HepG2 (cell line): ENCODE measurements around the gene PSAP. TPM values are rescaled to one million over a fixed set of nuclear protein-coding genes. Genes with fewer than 3 reads are reported as not detected.

Experiments used
- ATAC-seq: fragments of 200-7000 bp; cut with Tn5 transposase; 3 replicates; pipeline ENCODE4 v1.9.1; 2020; ENCODE audit warnings: mild to moderate bottlenecking, moderate library complexity
- BruUV-seq: library from RNA; stranded (reverse); fragments of 400-500 nt; replicated peaks from 2 replicates; lab custom pipeline; 2021; lab: Mats Ljungman, UMichigan
- CTCF ChIA-PET: fragments of 300-600 bp; formaldehyde crosslinking; extraction: SDS; loops from one replicate; lab custom pipeline; 2021; ENCODE audit warnings: low total read pairs, inconsistent platforms, low intra/inter-chr PET ratio; lab: Yijun Ruan, JAX
- POLR2A ChIA-PET: fragments of 350-600 bp; sonication (Branson Sonifier 250); formaldehyde crosslinking; loops from one replicate; lab custom pipeline; 2020; ENCODE audit warnings: antibody characterized with exemption, inconsistent platforms; lab: Yijun Ruan, JAX
- DNase-seq: peaks from one replicate; pipeline ENCODE4 v3.0.0-alpha.2; 2015; ENCODE audit warnings: low spot score
- FAIRE-seq: peaks from 3 replicates; lab custom pipeline; 2011; peaks lifted over from hg19 to GRCh38; lab: Jason Lieb, UNC
- H2AFZ ChIP-seq: one replicate; pipeline ENCODE4 v1.6.1; 2011; ENCODE audit warnings: low read length, inconsistent platforms
- H3K27ac ChIP-seq: fragments of 300-600 bp; 3 replicates; pipeline ENCODE4 v1.8.0; 2011; ENCODE audit warnings: mixed run types, mild to moderate bottlenecking, mixed read lengths, low read length, inconsistent platforms; ENCODE audit not compliant: insufficient read depth; ENCODE audit errors: extremely low read length
- H3K27me3 ChIP-seq, 2 experiments: fragments of 200-600 bp in 1 of 2; 2 replicates in 1 of 2; 3 replicates in 1 of 2; pipeline versions ENCODE4 v1.6.0 to v1.8.0; 2011; ENCODE audit warnings: low read length in 2 of 2, mild to moderate bottlenecking in 2 of 2, moderate library complexity in 2 of 2, inconsistent platforms in 1 of 2; ENCODE audit not compliant: insufficient read depth in 2 of 2, control insufficient read depth in 1 of 2
- H3K36me3 ChIP-seq, 2 experiments: fragments of 200-600 bp in 1 of 2; replicated peaks in 1 of 2; 2 replicates in 1 of 2; 3 replicates in 1 of 2; pipeline versions ENCODE4 v1.5.1 to v1.8.0; 2011; ENCODE audit warnings: low read length in 2 of 2, inconsistent platforms in 1 of 2; ENCODE audit not compliant: insufficient read depth in 2 of 2, control insufficient read depth in 1 of 2
- H3K4me1 ChIP-seq: 2 replicates; pipeline ENCODE4 v1.5.1; 2012; ENCODE audit warnings: low read length, inconsistent platforms; ENCODE audit not compliant: insufficient read depth
- H3K4me2 ChIP-seq: 2 replicates; pipeline ENCODE4 v1.6.0; 2011; ENCODE audit warnings: low read depth, low read length, inconsistent platforms
- H3K4me3 ChIP-seq, 3 experiments: fragments of 200-600 bp in 1 of 3; sonication (generic), shearing (Covaris generic) in 1 of 3; replicated peaks in 1 of 3; 2 replicates each; pipeline ENCODE4 v1.5.1; 2011 to 2016; ENCODE audit warnings: low read length in 3 of 3, inconsistent platforms in 2 of 3, low read depth in 2 of 3, mild to moderate bottlenecking in 2 of 3, control low read depth in 1 of 3, mixed read lengths in 1 of 3; ENCODE audit not compliant: insufficient read depth in 1 of 3
- H3K79me2 ChIP-seq: one replicate; pipeline ENCODE4 v1.6.1; 2011; ENCODE audit warnings: low read length, inconsistent platforms; ENCODE audit not compliant: insufficient read depth
- H3K9ac ChIP-seq: 2 replicates; pipeline ENCODE4 v1.6.0; 2011; ENCODE audit warnings: mild to moderate bottlenecking, low read depth, low read length, inconsistent platforms; ENCODE audit not compliant: insufficient read depth
- H3K9me3 ChIP-seq: 2 replicates; pipeline ENCODE4 v1.5.1; 2012; ENCODE audit warnings: mild to moderate bottlenecking, low read length
- H4K20me1 ChIP-seq: 2 replicates; pipeline ENCODE4 v1.6.0; 2011; ENCODE audit warnings: inconsistent platforms, mild to moderate bottlenecking, low read length, moderate library complexity; ENCODE audit not compliant: insufficient read depth
- ADNP ChIP-seq: sonication (generic); formaldehyde crosslinking; IDR thresholded peaks from 2 replicates; pipeline ENCODE4 v1.4.0; 2020; ENCODE audit warnings: missing genetic modification reagents
- E2F5 ChIP-seq: sonication (generic); formaldehyde crosslinking; conservative IDR thresholded peaks from 2 replicates; pipeline ENCODE4 v1.4.0; 2020; ENCODE audit warnings: missing genetic modification reagents
- KDM4B ChIP-seq: sonication (generic); formaldehyde crosslinking; IDR thresholded peaks from 2 replicates; pipeline ENCODE4 v1.4.0; 2020; ENCODE audit warnings: missing genetic modification reagents
- MZF1 ChIP-seq: sonication (generic); formaldehyde crosslinking; IDR thresholded peaks from 2 replicates; pipeline ENCODE4 v1.8.1; 2023; ENCODE audit warnings: mild to moderate bottlenecking, missing genetic modification reagents, borderline replicate concordance
- PHF21A ChIP-seq: sonication (generic); formaldehyde crosslinking; IDR thresholded peaks from 2 replicates; pipeline ENCODE4 v1.5.0; 2020; ENCODE audit warnings: mild to moderate bottlenecking, missing genetic modification reagents
- SP140L ChIP-seq: sonication (generic); formaldehyde crosslinking; IDR thresholded peaks from 2 replicates; pipeline ENCODE4 v1.4.0; 2020; ENCODE audit warnings: missing genetic modification reagents, borderline replicate concordance
- TARDBP ChIP-seq: sonication (generic); formaldehyde crosslinking; IDR thresholded peaks from 2 replicates; pipeline ENCODE4 v1.8.0; 2022; ENCODE audit warnings: mild to moderate bottlenecking, missing genetic modification reagents
- ZNF296 ChIP-seq: sonication (generic); formaldehyde crosslinking; conservative IDR thresholded peaks from 2 replicates; pipeline ENCODE4 v1.5.0; 2020; ENCODE audit warnings: mild to moderate bottlenecking, missing genetic modification reagents
- ZNF576 ChIP-seq: sonication (generic); formaldehyde crosslinking; IDR thresholded peaks from 2 replicates; pipeline ENCODE4 v1.4.0; 2020; ENCODE audit warnings: mild to moderate bottlenecking, missing genetic modification reagents
- WGBS: methylation state at CpG from one replicate; pipeline ENCODE4 v1.1.6; 2017; ENCODE audit warnings: low lambda C conversion rate; 5-methylcytosine and 5-hydroxymethylcytosine counted together
- in situ Hi-C: cut with HindIII; loops from 2 replicates; pipeline ENCODE4 v1.10.0; 2017; ENCODE audit warnings: low pct_unique_long_range_greater_than_20kb; ENCODE audit not compliant: extremely low pct_ligation_motif_present
- intact Hi-C: fragments of 100-400 bp; cut with micrococcal nuclease; formaldehyde crosslinking; loops from one replicate; pipeline ENCODE4 v1.10.0; 2022; ENCODE audit not compliant: unreplicated experiment
- polyA plus RNA-seq, 8 experiments: library from polyadenylated mRNA; depleted of rRNA in 3 of 8; stranded (reverse) in 7 of 8; unstranded in 1 of 8; fragments of >200 nt; fragmentation: Illumina TruSeq in 4 of 8; extraction: Trizol in 4 of 8; gene quantifications; 2 replicates each; pipeline versions ENCODE4 v1.2.1 to v1.2.3, GENCODE V29; 2011 to 2016; ENCODE audit warnings: low read depth in 4 of 8, missing spikeins in 1 of 8, mixed read lengths in 1 of 8; ENCODE audit not compliant: insufficient read depth in 1 of 8
- total RNA-seq, 5 experiments: library from RNA; depleted of rRNA; stranded (reverse); fragments of >200 nt; fragmentation: Illumina TruSeq; extraction: Trizol; gene quantifications; 2 replicates each; pipeline ENCODE4 v1.2.3, GENCODE V29; 2016; ENCODE audit warnings: low read depth in 1 of 5

Gene PSAP
- total and polyA plus RNA-seq, 2 of the 13 experiments (the other 11 are each of a cell fraction or from before 2014, with no cell fraction given) = 323 to 643 TPM

GRCh38 chr10:71844695-71845094 is 6.4 kb downstream of the PSAP start (continued):
- TF ChIP-seq MZF1 (CRISPR knock-in tag) (no peak), ADNP (CRISPR knock-in tag) (no peak)

GRCh38 chr10:71844084-71844483 is 7.0 kb downstream of the PSAP start:
- intact Hi-C loops = no loop called here
- WGBS = 93% methylated on average over 2 of the region's 2 CpGs
- TF ChIP-seq PHF21A (CRISPR knock-in tag) = no peak
- no peak for TF ChIP-seq SP140L (CRISPR knock-in tag)
- TF ChIP-seq KDM4B (CRISPR knock-in tag) = no peak
- no peak for TF ChIP-seq TARDBP (CRISPR knock-in tag)
- no peak for TF ChIP-seq ZNF296
- TF ChIP-seq E2F5 (CRISPR knock-in tag) = no peak
- TF ChIP-seq ZNF576 = no peak
- CTCF ChIA-PET = no interaction called here
- FAIRE-seq (no peak), DNase-seq (no peak), ATAC-seq (no peak)
- BruUV-seq = no TSS peak
- POLR2A ChIA-PET = no interaction called here
- Histone ChIP-seq H3K79me2 (peaks cover 96% of the 10 kb centered on the region), H3K4me2 (no peak overlapping the region), H3K27ac (no peak overlapping the region), H3K4me1 (peaks cover 40% of the 10 kb centered on the region), H2AFZ (no peak overlapping the region), H3K36me3 (peaks cover 0 to 4% of the 10 kb centered on the region in 2 experiments; a peak in 3 of 5 replicates), H3K4me3 (no peak overlapping the region), H3K9me3 (no peaks in the 10 kb centered on the region), H4K20me1 (peaks cover 61% of the 10 kb centered on the region), H3K27me3 (no peaks in the 10 kb centered on the region), H3K9ac (no peak overlapping the region)
- in situ Hi-C loops = no loop called here
